ENCODE measurements around the gene UGT1A10.
"Not testable (repeated sequence)": the region's sequence is repeated elsewhere in the genome, so short reads cannot be mapped to it uniquely, and the experiment has no call there.

The UGT1A10 gene

DNA sequence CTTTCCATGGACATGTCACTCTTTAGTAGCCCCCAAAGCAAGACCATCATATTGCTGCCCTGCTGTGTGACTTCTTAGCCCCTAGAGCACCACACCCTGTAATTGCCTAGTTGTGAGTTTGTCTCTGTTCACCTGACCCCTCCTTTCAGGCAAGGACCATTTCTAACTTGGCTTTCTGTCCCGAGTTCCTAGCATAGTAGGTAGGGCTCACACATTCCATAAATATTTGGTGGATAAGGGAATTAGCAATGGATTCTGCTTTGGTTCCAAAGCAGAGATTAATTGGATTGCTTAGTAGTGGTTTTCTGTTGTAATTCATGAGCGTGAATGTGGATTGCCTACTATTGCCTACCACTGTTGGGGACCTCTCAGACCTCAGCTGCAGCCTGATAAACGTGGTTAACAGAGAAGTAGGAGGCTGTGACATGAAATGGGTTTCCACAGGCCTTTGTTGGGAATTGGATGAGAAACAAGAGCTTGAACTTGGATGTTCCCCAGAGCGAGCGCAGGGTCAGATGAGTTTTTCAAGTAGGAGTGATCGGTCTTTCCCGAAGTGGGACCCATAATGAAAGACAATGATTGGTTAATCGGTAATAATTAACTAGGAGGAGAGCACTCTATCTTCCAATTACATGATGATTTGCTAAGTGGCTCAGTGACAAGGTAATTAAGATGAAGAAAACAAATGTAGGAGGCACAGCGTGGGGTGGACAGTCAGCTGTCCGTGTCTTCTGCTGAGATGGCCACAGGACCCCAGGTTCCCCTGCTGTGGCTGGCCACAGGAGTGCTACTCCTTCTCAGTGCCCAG lies 110.4 kb downstream of the UGT1A10 start:
- no peak for DNase-seq

GRCh38 chr2:233747283-233747544 lies 111.0 kb downstream of the UGT1A10 start:
- no peak for DNase-seq

DNA sequence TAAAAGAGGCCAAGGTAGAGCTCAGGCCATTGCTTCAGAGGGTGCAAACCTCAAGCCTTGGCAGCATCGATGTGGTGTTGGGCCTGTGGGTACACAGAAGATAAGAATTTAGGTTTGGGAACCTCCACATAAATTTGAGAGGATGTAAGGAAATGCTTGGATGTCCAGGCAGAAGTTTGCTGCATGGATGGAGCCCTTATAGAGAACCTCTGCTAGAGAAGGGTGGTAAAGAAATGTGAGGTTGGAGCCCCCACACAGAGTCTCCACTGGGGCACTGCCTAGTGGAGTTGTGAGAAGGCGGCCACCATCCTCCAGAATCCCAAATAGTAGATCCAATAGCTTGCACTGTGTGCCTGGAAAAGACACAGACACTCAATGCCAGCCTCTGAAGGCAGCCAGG lies 114.4 kb downstream of the UGT1A10 start:
- not testable (repeated sequence) for DNase-seq

DNA sequence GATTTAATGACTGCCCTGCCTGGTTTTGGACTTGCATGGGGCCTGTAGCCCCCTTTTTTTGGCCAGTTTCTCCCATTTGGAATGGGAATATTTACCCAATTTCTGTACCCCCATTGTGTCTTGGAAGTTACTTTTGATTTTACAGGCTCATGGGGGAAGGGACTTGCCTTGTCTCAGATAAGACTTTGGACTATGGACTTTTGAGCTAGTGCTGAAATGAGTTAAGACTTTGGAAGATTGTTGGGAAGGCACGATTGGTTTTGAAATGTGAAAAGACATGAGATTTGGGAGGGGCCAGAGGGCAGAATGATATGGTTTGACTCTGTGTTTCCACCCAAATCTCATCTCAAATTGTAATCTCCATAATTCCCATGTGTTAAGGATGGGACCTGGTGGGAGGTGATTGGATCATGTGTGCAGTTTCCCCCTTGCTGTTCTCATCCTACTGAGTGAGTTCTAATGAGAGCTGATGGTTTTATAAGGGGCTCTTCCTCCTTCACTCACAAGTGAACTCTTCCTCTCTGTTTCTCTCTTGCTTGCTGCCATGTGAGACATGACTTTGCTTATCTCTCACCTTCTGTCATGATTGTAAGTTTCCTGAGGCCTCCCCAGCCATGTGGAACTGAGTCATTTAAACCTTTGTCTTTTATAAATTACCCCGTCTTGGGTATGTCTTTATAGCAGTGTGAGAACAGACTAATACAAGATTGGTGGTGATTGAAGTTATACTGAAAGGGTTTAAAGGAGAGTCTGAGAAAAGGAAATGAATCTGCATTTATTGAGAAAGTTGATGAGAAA lies 115.2 kb downstream of the UGT1A10 start:
- DNase-seq = not testable (repeated sequence)

GRCh38 chr2:233754872-233755611 lies 118.8 kb downstream of the UGT1A10 start:
- DNase-seq = no peak

DNA sequence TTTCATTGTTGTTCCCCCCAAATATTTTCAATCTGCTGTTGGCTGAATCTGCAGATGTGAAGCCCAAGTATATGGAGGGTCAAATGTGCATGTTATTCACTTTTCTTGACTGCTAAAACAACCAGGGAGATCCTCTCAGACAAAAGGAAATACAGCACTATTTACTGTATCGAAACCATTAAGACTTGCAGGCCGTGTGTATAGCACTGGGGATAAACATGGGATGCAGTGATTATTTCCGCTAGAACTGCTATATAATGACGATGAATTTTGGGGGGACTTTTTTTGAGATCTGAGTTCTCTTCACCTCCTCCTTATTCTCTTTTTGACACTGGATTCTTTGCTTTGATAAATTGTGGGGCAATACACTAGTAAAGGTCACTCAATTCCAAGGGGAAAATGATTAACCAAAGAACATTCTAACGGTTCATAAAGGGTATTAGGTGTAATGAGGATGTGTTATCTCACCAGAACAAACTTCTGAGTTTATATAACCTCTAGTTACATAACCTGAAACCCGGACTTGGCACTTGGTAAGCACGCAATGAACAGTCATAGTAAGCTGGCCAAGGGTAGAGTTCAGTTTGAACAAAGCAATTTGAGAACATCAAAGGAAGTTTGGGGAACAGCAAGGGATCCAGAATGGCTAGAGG lies 120.3 kb downstream of the UGT1A10 start:
- DNase-seq = no peak

DNA sequence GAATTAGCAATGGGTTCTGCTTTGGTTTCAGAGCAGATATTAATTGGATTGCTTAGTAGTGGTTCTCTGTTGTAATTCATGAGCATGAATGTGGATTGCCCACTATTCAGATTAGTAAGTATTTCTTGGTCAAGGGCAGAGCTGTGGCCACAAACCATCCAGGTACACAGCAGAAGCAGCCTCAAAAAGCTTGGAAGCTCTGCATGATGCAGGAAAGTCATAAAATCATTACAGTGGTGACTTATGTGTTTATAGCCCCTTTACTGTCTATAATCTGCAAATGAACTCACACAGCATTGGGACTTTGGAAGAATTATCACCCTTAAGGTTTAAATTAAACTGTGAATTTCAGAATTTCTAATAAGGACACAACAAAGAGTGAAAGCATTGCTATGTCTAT lies 121.9 kb downstream of the UGT1A10 start:
- DNase-seq = no peak

DNA sequence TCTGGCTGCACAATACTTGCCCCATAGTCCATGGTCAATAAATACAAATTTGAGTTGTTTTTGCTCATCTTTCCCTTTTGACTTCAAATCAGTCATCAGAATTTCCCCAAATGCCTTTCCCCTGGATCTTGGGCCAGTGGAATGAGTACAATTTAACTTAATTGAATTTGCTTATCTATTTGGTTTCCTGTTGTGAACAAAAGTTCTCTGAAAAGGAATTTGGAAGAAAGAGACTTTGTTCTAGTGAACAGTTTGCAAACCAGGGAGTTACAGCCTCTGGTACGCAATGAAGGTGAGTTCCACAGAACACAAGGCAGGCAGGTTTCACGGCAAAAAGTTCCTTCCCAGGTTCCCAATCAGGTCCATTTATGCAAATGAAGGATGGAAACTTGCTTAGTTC lies 122.6 kb downstream of the UGT1A10 start:
- no peak for DNase-seq

DNA sequence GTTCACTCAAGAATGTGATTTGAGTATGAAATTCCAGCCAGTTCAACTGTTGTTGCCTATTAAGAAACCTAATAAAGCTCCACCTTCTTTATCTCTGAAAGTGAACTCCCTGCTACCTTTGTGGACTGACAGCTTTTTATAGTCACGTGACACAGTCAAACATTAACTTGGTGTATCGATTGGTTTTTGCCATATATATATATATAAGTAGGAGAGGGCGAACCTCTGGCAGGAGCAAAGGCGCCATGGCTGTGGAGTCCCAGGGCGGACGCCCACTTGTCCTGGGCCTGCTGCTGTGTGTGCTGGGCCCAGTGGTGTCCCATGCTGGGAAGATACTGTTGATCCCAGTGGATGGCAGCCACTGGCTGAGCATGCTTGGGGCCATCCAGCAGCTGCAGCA lies 123.8 kb downstream of the UGT1A10 start, which contains the start of gene UGT1A1:
Gene UGT1A1 (plus strand): TSS at position 228 of the 400 bp plus-strand sequence. CDS start 18 bp downstream, at position 246.
- no peak for DNase-seq

GRCh38 chr2:233761040-233761769 lies 125.0 kb downstream of the UGT1A10 start:
- DNase-seq = no peak

- DNase-seq = no peak
Observed at GRCh38 chr2:233764264-233764663, 128.0 kb downstream of the UGT1A10 start.

- no peak for DNase-seq
Observed at GRCh38 chr2:233764761-233765160, 128.5 kb downstream of the UGT1A10 start.

- no peak for DNase-seq
Observed at GRCh38 chr2:233766416-233766815, 130.2 kb downstream of the UGT1A10 start.

- DNase-seq = no peak
Observed at GRCh38 chr2:233768076-233768475, 131.8 kb downstream of the UGT1A10 start.

DNA sequence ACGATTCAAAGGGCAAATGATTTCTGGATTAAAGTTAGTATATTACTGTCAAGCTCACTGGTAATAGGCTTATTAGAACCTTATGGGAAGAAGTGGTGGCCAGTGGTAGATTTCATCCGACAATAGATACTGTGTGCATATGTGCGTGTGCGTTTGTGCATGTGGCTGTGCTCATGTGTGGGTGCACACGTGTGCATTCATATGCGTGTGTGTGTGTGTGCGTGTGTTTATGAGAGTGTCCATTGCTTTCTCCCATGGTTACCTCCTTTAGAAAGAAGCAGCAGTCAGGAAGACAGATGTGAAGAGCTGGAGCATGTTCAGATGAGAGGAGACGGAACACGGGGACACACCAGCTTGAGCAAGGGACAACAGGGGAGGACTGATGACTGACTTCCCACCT lies 133.0 kb downstream of the UGT1A10 start:
- no peak for DNase-seq

GRCh38 chr2:233772153-233772552 lies 135.9 kb downstream of the UGT1A10 start:
- DNase-seq = no peak

GRCh38 chr2:233772583-233772982 lies 136.3 kb downstream of the UGT1A10 start:
- no peak for DNase-seq

DNA sequence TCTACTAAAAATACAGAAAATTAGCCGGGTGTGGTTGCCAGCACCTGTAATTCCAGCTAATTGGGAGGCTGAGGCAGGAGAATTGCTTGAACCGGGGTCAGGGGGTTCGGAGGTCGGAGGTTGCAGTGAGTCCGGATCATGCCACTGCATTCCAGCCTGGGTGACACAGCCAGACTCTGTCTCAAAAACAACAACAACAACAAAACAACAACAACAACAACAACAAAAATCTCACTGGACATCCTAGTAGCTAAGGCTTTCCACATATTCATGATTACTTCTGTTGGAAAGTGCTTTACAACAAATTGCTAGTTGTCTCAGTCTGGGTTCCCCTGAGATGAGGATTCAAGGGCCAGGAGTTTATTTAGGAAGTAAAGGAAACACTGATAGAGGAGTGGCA lies 137.6 kb downstream of the UGT1A10 start:
- DNase-seq = no peak

- no peak for DNase-seq
Observed at GRCh38 chr2:233775414-233775813, 139.2 kb downstream of the UGT1A10 start.

GRCh38 chr2:233778030-233778429 lies 141.8 kb downstream of the UGT1A10 start, which contains the start of gene MROH2A:
TSS of gene MROH2A (plus strand) at chr2:233778330. CDS start at chr2:233779359, 1,029 bp downstream.
- no peak for DNase-seq

DNA sequence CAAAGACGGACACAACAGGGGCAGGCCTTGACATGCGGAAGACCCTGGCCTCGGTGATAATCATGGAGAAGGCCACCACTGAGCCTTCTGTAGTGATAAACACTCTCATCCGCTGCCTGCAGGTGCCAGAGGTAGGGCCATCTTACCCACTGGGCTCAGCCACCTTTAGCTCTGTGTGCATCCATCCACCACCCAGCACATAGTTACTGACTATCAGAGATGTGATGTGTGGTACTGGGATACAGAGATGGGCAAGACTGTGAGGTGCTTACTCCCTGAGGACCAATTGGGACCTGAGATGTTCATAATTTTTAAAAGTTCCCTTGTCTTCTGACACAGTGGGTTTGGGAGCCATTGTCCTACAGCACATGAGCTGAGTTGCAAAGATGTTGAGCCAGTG lies 143.5 kb downstream of the UGT1A10 start:
- no peak for DNase-seq

DNA sequence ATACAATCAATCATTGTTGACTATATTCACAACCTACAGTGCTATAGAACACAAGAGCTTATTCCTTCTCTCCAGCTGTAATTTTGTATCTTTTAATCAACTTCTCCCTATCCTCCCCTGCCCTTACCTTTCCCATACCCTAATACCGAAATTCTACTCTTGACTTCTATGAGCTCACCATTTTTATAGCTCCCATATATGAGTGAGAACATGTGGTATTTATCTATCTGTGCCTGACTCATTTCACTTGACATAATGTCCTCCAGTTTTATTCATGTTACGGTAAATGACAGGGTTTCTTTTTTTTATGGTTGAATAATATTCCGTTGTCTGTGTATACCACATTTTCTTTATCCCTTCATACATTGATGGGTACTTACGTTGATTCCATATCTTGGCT lies 144.5 kb downstream of the UGT1A10 start:
- DNase-seq = no peak

Measured in NCI-H510A (cell line).